NCI-H128 (cell line): ENCODE data around the gene SMIM35.
"Not testable (repeated sequence)": the region's sequence is repeated elsewhere in the genome, so short reads cannot be mapped to it uniquely, and the experiment has no call there.

Experiments
- DNase-seq: peaks from one replicate; lab custom pipeline; 2025; ENCODE audit not compliant: unreplicated experiment; lab: John Stamatoyannopoulos, UW

Gene SMIM35

DNA sequence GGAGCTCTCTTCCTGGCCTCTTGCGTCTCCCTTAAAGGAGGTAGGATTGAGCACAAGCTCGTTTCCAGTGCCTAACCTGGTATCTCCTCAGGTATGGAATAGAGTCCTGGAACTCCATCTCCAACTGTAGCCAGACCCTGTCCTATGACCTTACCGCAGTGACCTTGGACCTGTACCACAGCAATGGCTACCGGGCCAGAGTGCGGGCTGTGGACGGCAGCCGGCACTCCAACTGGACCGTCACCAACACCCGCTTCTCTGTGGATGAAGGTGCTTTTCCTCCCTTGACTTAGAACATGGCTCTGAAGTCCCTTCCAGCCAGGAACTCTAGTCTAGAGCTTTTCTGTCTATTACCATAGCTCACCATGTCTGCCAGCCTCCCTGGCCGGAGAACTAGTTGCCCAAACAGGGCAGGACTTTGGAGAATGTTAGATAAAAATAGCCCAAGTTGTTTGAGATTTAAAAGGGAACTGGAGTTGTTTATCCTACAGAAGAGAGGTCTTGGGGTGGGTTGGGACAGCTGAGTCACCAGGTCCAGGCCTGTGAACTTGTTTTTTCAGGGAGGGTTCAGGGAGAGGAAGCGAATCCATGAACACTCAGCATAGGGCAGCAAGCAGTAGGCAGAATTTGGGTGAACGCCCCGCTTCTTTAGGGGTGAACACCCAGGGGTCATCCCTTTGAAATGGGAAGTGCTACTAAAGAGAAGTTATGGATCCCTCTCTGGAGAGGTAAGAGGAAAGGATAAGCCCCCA is 97.2 kb downstream of the SMIM35 start:
- DNase-seq, result no peak

DNA sequence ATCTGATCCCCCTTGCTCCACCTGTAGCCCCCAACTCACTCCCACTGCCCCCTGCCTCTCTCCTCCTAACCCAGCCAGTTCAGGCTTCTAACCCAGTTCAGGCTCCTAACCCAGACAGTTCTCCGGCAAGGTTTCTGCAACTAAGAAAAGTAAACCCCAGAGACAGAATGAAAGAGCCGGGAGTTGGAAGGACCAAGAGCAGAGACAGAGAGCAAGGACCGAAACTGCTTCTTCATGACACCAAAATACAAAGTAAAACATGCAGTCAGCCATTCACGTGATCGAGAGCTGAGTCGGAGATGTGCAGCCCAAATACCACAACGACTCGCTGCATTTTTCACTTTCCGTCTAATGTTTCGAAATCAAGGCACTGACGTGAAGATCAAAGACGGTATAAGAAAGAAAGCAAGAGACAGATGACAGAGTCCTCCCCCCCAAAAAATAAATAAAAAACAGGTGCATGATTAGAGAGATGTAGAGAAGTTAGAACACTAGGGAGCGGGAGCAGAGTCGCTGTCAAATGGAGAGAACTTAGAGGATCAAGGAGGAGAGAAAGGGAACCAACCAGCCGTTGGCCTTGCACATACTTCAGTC is 99.7 kb downstream of the SMIM35 start:
- DNase-seq, result no peak

DNA sequence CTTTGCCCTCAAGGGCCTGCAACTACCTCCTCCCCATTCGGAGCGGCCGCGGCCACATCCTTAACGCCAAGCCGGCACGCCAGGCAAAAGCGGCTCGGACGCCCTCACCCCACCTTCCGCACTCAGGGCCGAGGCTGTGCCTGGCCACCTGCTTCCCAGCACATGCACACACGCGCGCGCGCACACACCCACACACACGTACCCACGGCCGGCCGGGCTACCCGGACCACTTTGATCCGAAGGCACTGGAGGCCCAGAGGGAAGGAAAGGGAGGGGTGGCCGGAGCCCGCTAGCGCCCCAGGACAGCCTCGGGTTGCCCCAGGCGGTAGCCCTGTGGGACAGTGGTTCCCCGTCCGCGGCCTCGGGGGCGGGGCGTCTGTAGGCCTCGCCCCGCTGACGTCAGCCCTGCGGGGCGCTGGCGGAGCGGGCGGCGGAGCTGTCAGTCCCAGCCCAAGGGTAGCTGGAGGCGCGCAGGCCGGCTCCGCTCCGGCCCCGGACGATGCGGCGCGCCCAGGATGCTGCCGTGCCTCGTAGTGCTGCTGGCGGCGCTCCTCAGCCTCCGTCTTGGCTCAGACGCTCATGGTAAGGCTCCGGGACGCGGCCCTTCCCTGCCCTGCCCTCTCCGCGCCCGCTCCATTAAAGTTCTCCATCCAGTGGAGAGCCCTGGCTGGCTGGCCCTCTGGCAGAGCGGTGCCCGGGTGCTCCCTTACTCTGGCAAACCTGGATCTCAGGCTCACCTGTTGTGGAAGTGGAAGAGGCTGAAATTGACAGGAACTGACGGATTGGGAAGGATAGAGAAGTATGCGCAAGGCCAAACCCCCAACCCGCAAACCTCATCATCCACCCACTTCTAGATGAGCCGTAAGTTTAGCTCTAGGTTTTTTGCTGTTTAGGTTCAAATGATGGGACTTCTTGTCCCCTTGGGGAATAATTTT is 100.5 kb downstream of the SMIM35 start, which contains the start of gene IL10RA:
Gene IL10RA, plus strand, starts transcription at position 442 of the 935 bp plus-strand sequence. Its CDS starts 74 bp downstream, at position 516.
- DNase-seq, result peak; percentile 12

DNA sequence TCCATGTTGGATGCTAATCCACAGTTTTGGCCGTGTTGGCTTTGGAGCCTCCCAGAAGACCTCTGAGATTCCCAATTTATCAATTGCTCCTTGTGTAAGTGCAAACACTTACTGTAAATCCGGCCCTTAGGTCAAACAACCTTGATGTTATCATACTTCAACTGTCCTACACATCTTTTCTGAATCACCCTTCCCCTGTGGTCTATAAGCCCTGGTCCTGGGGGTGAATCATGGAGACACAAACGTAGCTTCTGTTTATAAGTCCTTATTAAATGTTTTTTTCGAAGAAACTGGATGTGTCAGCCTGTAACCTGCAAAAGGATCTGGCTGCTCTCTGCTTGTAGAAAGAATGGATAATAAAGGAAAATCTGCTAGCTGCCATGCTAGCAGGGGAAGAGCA is 102.3 kb downstream of the SMIM35 start:
- DNase-seq, result no peak

DNA sequence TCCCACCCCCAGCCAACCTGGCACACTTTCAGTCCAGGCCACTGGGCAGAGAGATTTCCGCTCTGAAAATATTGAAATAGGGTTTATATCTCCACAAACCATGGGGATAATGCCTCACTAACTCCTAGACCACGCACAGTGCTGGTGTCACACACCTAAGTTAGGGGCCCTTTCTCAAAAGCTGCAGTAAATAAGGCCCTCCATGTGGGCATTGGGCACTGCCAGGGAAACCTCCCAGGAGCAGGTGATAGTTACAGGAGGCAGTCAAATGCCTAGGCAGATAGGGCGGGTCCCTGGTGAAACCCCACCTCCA is 103.6 kb downstream of the SMIM35 start:
- no peak for DNase-seq

DNA sequence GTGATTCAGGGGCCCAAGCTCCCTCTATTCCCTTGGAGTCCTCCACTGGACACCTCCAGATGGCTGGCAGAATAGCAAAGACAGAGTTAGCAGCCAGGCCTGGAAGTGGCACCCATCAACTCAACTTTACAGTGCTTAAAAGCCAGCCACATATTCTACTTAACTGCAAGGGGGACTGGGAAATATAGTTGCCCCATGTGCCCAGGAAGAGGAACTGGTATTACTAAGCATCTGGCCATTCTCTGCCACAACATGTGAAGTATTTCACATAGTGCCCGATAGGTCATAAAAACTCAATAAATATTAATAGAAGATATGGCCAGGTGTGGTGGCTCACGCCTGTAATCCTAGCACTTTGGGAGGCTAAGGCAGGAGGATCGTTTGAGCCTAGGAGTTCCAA is 106.0 kb downstream of the SMIM35 start:
- no peak for DNase-seq

DNA sequence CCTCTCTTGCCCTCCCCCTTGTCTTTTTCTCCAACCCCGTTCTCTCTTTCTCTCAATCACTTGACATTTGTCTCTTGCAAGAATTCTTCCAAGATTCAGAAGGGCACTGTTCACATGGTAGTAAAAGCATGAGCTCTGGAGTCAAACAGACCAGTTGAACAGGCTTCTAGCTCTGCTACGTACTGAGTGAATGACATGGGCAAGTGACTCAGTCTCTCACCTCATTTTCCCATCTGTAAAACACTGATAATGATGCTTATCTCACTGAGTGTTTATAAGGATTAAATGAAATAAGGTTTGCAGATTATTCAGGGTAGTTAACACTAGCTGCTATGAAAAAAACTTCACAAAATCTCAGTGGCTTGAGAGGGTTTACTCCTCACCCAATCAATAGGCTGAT is 106.5 kb downstream of the SMIM35 start:
- DNase-seq, result no peak

DNA sequence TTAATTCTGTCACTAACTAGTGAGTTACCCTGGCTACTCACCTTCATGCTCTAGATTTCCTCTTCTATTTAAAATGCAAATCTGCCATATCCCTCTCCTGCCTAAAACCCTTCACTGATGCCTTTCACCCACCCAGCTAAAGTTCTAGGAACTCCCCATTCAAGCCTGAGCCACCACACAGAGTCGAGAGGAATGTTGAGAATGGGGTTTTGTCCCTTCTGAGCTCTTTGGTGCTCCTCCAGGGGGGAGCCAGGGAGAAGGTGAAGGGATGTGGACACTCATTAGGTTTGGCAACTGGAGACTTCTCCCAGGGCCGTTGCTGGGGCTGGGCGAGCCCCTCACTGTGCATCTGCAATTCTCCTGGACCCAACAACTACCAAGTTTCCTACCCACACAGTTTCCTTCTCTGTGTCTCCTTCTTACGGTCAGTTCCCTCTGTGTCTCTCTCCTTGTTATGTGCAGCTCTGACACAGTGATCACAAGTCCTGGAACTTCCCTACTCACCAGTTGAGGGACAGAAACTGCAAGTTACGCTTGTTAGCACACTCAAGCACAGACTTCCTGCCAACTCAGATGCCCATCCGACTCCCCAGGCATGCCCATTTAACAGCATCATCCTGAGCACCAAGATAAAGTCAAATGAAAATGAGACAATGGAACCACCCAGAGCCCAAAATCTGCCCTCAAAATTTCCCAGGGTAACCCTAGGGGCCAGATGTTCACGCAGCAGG is 107.1 kb downstream of the SMIM35 start:
- DNase-seq, result no peak

DNA sequence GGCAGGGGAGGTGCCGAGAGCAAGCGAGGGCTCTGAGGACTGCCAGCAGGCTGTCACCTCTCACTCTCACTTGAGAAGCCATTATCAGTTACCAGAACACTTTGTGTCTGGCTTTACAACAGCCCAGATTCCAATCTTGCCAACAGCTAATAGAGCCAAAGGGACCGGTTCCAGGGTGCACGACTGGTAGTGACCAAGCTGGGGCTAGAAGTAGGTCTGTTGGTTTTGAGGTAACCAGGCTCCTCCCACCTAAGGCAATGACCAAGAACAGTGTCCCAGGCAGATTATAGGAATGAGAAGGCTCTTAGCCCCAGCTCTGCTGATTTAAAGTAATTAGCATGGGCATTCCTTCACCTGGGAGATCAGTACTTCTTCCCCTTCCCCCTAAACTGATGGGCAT is 107.8 kb downstream of the SMIM35 start:
- no peak for DNase-seq

DNA sequence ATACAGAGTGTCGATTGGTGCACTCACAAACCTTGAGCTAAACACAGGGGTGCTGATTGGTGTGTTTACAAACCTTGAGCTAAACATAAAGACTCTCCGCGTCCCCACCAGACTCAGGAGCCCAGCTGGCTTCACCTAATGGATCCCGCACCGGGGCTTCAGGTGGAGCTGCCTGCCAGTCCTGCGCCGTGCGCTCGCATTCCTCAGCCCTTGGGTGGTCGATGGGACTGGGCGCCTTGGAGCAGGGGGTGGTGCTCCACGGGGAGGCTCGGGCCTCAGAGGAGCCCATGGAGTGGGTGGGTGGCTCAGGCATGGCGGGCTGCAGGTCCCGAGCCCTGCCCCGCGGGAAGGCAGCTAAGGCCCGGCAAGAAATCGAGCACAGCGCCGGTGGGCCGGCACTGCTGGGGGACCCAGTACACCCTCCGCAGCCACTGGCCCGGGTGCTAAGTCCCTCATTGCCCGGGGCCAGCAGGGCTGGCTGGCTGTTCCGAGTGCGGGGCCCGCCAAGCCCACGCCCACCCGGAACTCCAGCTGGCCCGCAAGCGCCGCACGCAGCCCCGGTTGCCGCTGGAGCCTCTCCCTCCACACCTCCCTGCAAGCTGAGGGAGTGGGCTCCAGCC is 108.4 kb downstream of the SMIM35 start:
- DNase-seq, result not testable (repeated sequence)

DNA sequence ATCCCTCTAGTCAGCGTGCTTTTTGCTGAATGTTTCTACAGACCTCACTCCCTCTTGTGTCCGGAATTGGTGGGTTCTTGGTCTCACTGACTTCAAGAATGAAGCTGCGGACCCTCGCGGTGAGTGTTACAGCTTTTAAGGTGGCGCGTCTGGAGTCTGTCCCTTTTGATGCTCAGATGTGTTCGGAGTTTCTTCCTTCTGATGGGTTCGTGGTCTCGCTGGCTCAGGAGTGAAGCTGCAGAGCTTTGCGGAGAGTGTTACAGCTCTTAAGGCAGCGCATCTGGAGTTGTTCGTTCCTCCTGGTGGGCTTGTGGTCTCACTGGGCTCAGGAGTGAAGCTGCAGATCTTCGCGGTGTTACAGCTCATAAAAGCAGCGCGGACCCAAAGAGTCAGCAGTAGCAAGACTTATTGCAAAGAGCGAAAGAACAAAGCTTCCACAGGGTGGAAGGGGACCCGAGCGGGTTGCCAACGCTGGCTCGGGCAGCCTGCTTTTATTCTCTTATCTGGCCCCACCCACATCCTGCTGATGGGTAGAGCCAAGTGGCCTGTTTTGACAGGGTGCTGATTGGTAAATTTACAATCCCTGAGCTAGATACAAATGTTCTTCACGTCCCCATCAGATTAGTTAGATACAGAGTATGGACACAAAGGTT is 109.0 kb downstream of the SMIM35 start:
- not testable (repeated sequence) for DNase-seq

DNA sequence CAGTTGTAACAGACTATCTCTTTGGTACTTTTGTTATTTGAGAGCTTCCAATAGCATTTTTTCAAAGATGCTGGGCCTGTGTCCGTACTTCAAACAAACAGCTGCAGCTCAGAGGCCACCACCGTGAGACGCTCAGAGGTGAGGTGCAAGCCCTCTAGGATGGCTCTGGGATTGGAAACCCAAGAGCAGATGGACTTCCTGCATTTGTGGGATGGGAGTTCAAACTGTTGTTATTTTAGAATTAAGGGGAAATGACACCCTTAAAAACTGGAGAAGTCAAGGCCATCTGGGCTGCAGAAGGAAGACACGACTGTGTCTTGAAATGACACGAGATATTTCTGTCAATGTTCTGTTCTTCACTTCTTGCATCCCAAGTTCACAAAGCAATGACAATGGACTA is 109.7 kb downstream of the SMIM35 start:
- no peak for DNase-seq

DNA sequence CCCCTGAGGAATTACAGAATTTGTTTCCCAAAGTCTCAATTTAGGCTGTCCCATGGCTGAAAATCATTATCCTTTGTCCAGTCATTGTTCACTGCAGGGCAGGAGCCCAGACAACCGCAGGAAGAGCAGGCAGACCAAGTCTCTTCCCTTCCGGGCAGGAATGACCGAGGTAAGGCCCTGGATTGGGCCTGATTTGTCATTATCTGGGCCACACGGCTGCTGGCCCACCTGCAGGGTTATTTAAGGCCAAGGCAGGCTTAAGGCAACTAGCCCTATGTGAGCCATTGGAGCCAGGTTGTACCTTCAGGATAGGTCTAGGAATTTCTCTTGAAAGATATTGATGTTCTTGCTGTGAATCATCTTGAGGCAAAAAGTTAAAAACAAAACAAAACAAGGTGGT is 110.3 kb downstream of the SMIM35 start:
- no peak for DNase-seq

DNA sequence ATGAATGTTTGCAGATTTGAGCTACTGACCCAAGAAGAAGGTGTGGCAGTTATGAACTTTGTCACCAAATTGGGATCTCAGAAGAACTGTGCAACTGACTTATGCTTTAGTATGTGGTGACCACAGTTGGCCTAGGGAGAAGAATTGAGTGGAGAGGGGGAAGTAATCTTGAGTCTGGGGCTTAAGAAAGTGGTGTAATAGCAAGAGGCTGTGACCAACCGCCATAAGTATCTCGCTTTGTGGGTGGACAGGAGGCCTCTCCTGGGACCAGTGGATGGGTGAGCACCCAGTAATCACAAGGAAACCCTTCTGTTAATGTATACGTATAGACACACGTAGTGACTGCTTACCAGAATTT is 113.3 kb downstream of the SMIM35 start:
- DNase-seq, result no peak

DNA sequence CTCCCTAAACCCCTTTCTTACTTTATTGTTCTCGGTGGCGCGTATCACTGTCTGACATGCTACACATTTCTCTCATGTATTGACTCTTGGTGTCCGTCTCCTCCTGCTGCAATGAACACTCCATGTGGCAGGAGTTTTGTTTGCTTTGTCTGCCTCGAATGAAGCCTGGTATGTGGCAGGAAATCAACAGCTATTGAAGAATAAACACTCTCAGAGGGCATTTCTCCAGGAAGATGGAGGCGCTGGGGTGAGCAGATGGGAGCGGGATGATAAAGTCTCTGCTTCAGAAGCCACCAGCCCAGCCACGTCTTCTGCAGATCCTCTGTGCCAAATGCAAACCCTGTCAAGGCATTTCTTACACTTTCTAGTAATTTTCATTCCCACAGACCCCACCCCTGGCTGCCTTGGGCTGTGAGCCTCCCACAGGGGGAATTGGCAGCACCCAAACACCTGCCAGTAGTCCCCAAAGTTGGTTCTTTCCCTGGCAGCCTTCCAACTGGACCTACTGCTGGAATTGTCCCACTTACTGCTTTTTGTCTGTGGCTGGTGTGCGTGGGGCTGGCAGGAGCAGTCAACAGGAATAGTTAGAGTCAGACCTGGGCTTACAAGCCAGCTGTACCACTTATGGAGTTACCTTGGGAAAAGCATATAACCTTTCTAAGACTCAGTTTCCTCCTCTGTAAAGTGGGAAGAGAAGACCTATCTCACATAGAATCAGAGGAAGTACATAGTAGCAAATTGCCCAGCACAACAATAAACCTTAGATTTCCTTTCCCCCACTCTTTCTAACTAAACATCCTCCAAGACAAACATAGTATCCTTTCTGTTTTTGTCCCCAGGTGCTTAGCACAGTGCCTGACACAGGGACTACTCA is 113.9 kb downstream of the SMIM35 start:
- DNase-seq, result no peak

DNA sequence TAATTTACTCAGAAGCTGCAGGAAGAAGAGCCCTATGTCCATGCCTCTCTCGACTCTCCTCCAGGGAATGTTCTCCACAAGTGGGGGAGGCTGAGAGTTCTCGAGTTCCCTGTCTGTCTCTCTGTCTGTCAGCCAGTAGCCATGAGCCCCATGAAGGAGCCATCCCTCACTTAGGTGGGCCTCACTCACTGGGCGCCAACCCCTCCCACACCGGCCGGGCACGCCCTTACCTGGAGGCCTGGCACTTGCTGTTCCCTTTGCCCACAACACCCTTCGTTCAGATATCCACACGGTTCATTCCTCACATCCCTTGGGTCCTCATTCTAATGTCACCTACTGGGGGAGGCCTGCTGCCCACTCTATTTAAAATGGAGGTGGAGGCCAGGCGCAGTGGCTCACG is 114.7 kb downstream of the SMIM35 start:
- no peak for DNase-seq

DNA sequence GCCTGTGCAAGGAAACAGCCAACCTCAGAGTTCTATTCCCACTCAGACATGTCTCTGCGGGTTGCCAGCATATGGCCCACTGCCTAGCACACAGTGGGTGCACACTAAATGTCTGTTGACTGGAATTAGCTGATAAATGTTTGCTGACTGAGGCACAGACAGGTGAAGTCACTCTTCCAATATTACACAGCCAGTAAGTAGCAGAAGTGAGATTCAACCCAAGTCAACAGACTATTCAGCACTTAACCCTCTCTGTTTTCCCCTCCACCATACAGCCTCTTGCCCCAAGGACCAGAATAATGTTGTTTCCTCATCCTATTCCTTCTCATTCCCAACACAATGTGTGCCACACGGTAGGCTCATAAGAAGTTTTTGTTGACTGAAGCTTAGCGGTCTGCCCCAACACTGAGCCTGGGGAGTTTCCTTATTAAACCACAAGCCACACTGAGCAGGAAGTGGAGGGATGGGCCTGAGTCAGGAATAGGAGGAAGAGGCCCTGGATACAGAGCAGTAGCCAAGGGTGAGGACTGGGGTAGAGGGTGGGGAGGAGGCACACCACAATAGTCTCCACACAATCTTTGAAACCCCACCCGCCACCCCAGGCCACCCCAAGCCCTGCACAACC is 116.3 kb downstream of the SMIM35 start:
- DNase-seq, result no peak

DNA sequence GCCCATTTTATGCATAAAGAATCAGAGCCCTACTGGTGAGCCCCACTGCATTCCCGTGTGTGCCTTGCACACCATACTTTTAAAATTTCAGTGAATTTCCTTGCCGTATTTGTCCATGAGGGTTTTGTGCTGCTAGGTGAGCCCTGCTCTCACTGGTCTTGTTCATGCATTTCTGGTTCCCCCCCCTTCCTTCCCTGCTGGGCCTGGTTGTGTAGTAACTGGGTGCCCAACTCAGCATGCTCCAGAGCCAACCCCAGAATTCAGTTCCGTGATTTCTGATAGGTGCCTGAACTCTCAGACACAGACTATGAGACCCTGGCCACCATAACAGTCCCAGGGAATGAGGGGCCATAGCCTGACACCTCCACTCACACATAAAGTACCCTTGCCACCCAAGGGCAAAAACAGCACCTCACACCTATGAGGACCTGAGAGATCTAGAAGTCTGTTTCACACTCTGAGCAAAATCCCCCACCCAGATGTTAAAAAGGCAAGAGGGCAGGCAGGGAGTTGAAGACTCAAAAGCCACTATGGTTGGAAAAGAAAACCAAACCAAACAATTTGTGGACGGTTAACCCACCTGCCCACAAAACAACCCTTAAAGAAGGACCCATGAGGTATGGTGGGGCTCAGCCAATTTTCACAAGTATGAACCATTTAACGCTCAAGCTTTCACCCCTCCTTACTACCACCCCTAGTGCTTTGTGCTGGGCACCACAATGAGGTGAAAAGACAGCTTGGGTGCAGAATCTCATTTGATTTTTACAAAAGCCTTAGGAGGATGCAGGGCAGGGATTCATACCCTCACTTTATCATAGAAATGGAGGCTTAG is 117.4 kb downstream of the SMIM35 start:
- DNase-seq, result no peak
